Measurements from ENCODE around the gene LYPD6. TPM values are rescaled to one million over a fixed set of nuclear protein-coding genes. Genes with fewer than 3 reads are reported as not detected.
"Not testable (repeated sequence)": the region's sequence is repeated elsewhere in the genome, so short reads cannot be mapped to it uniquely, and the experiment has no call there.

Gene LYPD6, protein sequence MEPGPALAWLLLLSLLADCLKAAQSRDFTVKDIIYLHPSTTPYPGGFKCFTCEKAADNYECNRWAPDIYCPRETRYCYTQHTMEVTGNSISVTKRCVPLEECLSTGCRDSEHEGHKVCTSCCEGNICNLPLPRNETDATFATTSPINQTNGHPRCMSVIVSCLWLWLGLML
- total RNA-seq: not detected in 2 replicates

DNA sequence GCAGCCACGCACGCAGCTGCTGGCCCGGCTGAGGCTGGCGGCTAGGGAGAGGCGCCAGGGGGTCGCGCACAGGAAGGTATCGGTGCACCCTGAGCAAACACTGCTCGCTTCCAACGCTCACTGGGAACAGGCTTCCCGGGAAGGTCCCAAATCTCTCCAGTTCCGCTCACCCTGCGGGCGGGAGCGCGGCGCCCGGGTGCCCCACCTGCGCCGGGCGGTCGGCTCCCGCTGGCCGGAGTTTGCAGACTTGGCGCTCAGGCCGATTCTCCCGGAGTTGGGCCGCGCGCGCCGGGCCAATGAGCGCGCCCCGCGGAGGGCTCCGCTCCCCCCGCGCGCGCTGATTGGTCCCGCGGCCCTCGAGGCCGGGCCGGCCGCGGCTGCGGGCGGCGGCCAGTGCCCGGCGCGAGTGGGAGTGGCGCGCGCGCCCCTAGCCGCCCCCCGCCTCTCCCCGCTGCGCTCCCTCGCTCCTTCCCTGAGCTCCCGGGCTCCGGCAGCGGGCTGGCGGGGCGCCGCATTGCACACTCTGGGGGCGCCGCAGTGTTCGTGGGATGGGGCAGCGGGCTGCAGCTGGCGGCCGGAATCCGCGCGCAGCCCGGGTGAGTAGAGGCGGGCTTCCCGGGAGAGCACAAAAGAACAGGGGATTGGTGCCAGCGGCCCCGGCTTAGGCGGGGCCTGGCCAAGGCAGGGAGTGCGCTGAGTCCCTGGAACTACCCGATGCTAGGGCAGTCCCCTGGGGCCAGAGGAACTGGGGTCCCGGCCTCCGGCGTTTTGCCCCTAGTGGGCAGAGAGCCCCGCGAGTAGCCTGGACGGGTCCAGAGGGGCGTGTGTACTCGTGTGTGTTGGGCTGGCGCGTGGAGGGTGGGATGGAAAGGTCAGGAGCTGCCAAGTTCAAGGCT, at the start of gene LYPD6:
Gene LYPD6 (plus strand): TSS at position 461 of the 896 bp plus-strand sequence. CDS start 107,122 bp downstream, outside the sequence.
- intact Hi-C loops (cut with micrococcal nuclease): no loop called here

DNA sequence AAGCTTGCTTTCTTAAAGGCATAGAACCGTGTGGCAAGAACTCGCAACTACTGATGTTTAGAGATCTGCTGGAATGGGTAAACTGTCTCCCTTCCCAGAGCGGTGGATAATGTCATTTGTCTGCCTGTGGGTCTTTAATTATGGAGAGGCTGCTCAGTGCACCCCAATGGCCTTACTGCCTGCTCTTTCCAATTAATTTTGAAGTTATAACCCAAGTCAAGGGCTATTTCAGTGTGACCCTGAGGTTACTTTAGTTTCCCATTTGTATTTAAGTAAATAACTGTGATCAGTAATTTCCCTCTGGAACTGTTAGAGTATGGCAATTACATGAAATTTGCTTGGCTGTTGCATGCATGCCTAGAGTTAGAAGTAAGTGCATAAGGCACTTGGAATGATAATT, 48.9 kb upstream of the LYPD6 start:
- intact Hi-C loops (cut with micrococcal nuclease): no loop called here

DNA sequence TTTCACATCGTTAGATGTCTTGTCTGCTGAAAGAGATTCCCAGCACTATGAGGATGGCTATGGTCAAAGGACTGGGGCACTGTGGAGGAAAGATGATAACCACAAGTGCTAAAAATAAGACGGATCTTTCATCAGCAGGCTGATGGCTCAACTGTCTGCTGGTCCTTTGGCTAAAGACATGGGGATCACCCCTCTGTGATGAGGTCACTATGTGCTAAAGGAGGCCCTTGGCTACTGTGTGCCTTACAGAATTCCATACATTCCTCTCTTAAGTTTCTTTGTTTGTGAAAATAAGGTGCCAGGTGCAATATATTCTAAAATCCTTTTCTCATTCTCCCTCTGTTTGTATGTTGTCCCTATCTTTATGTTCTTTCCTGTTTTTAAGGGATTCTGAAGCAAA, 39.7 kb upstream of the LYPD6 start:
- intact Hi-C loops (cut with micrococcal nuclease): no loop called here

DNA sequence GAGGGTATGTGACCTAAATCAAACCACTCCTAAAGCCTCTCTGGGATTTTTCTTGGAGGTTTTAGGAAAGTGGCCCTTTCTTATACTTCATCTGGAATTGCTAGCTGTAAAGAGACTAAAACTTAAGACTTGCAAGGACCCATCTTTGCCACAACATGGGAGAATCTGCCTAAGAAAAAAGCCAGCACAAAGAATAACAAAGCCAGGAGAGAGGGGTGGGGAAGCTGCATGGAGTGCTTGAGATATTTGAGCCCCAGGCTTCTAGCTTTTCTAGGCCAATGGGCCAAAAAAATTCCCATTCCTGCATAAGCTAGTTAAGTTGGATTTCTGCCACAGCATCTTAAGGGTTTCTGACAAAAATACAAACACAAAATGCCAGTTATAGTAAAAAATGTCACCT, 38.5 kb upstream of the LYPD6 start:
- intact Hi-C loops (cut with micrococcal nuclease): no loop called here

DNA sequence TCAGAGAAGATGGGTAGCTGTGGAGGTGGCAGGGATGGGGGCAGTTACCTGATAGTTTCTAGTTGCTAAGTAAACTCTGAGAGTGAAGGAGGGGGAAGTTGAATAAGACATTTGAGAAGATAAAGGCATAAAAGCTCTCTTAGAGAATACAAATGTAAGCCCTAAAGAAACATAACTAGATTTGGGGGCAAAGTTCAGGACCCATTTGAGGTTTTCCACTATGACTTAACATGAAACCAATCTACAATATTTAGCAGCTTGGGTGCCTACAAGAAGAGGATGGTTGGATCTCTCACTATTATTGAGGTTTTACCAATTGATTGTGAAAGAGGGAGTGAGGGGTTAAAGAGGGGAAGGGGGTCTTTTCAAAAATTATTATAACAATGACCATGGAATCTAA, 34.4 kb upstream of the LYPD6 start:
- intact Hi-C loops (cut with micrococcal nuclease): no loop called here

DNA sequence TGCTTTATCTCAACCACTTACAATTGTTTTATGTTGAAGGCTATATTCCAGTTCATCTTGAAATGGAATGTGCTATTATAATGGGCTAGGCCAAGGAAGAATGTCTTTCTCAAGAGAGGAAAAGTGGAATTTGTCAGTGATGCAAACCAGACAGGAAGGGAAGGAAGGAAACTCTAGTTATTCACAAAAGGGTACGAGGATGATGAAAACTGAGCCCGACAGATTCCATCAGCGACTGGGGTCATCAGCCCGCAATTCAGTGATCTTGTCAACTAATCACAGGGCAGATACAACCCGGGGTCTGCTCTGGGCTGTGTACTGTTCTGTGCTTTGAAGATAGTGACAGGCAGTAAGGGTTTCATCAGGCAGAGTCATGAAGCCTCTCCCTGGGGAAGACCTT, 23.4 kb upstream of the LYPD6 start:
- intact Hi-C loops (cut with micrococcal nuclease): no loop called here

DNA sequence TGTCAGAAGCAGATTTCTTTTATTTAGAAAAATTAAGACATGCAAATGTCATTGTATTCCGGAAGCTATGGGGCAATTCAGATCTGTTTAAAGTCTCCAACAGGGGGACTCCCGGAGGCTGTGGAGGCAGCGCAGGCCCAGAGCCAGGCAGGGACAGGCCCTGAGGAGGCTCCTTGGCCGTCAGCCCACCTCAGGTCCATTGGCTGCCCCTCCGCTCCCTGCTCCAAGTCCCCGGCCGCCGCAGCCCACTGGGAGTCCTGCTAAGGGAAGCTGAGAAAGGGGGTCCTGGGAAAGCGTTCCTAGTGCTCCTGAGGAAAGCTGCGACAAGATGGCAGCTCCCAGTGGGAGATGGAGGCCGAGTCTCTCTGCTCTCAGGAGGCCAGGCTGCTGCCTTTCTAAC, 20.0 kb upstream of the LYPD6 start:
- intact Hi-C loops (cut with micrococcal nuclease): no loop called here

DNA sequence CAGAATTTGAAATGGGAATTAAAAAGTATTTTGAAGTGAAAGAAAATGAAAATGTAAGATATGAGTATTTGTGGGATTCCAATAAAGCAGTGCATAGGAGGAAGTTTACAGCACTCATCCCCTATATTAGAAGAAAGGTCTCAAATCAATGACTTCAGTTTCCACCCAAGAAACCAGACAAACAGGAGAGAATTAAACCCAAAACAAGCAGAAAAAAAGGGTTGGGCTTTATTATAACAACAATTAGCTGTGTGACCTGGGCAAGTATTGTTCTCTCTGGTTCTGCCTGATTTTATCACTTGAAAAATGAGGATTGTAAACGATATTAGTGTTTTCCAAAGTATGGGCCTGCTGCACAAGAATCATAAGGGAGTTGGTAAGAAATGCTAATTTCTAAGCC, 18.3 kb upstream of the LYPD6 start:
- intact Hi-C loops (cut with micrococcal nuclease): no loop called here

DNA sequence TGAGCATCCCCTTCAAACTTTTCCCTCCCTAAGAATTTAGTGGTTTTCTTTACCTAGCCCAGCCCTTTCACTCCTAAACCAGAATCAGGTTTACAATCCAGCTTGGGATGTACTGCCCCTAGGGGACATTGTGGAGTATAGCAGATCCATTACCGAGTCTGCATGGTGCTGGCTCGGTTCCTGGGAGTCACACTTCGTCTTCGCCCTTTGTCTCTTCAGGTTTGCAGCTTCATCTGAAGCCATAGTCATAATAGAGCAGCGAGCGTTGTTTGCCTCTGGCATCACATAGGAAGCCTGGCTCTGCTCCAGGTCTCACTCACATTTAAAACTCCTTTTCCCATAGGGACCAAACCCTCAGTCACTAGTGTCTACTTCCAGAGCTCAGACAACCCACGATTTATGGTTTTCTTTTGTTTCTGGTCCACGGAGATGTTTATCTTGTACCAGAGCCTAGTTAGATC, 16.8 kb upstream of the LYPD6 start:
- intact Hi-C loops (cut with micrococcal nuclease): loop anchor here (1.0 kb wide), 1 partner anchor 296 kb away; no protein-coding TSS in a partner anchor

DNA sequence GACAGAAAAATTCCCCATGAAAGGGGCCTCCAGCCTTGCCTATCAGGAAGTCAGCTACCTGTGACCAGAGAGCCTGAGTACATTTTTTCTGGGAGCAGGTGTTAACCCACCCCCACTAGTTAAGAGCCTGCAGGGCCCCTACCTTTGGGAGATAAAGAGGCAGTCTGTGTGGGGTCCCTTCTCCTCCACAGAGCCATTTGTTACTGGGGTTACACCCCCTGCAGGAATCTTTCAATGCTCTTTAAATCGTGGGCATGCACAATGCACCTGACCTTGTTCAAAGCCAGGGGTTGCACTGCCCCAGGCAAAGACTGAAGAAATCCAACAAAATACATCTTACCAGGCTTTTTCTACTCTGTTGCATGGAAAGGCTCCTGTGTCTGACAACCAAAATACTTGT, 15.7 kb upstream of the LYPD6 start:
- intact Hi-C loops (cut with micrococcal nuclease): loop anchor here (2.0 kb wide), 1 partner anchor 246 kb away; no protein-coding TSS in a partner anchor

DNA sequence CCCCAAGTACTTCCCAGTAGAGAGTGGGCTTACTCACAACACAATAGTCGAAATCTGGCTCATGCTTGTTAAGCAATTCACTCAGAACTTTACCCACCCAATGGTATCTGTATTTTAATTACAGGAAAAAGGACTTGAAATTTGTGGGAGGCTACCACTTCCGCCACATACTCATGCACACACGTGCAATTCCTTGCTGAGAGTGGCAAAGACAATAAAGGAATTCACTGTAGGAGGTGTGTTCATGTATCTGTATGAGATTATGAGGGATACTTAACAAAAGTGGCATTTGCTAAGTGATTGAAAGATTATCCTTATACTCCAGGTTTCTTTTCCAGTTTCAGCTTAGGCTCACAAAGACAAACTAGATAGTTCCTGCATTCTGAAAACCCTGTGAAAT, 14.9 kb upstream of the LYPD6 start:
- intact Hi-C loops (cut with micrococcal nuclease): loop anchor here (2.0 kb wide), 1 partner anchor 245 kb away; no protein-coding TSS in a partner anchor

DNA sequence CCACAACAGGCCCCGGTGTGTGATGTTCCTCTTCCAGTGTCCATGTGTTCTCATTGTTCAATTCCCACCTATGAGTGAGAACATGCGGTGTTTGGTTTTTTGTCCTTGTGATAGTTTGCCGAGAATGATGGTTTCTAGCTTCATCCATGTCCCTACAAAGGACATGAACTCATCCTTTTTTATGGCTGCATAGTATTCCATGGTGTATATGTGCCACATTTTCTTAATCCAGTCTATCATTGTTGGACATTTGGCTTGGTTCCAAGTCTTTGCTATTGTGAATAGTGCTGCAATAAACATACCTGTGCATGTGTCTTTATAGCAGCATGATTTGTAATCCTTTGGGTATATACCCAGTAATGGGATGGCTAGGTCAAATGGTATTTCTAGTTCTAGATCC, 11.8 kb upstream of the LYPD6 start:
- intact Hi-C loops (cut with micrococcal nuclease): not testable (repeated sequence)

DNA sequence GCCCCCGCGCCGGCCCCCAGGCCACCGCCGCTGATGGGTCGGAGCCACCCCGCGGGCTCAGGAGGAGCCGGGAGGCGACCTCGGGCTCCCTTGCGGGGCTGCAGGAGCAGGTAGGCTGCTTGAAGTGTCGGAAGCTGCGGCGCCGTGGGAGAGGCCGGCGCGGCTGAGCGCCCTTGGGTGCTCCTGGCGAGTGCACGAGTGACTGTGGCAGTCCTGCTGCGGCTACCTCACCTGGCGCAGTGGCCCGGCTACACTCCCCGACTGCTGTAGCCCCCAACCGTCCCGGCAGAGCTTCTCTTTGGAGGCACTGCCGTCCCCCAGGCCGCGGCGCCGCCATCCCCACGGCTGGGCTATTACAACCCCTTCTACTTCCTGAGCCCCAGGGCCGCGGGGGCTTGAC, 10.0 kb upstream of the LYPD6 start:
- intact Hi-C loops (cut with micrococcal nuclease): no loop called here

DNA sequence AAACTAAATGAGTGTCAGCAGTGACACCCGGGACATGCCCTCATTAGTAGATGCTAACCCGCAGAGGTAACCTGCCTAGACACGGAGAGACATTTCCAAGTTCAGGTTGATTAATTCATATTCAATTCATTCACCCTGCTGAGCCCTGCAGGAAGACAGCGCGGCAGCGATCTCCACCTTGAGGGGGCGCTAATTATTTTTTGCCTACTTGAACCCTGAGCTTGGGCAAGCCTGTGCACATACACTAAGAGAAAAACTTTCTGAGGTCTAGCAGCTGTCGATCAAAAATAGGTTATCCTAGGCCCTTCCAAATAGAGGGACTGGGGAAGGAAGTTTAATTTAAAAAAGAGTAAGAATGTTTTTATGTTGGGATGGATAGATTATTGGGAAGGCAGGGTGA, 1.3 kb upstream of the LYPD6 start:
- intact Hi-C loops (cut with micrococcal nuclease): no loop called here

DNA sequence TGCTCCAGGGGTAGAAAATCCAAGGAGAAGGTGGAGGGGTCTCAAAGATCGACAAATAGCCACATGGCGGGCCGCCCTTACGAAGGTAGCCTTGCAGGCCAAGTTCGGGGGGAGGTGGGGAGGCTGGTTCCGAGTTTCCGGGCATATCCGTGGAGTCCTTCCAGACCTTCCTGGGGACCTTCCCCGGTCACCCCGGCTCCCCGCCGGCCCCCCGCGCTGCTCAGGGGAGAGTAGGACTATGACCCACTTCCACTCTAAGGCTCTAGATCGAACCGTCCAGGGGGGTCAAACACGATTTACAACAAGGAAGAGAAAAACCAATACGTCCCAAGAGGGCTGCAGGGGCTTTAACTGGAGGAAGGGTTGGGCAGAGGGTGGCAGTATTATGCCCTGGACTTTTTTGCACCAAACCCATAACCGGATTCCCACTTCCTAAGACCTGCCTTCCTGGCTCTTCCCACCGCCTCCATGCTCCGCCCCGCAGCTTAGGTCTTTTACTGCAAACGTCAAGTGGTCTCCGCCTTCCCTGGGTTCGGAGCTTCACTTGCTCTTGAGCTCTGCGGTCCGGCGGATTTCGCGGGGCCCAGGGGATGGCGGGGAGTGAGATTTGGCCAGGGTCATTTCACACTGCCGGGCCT, 779 bp upstream of the LYPD6 start:
- intact Hi-C loops (cut with micrococcal nuclease): no loop called here

DNA sequence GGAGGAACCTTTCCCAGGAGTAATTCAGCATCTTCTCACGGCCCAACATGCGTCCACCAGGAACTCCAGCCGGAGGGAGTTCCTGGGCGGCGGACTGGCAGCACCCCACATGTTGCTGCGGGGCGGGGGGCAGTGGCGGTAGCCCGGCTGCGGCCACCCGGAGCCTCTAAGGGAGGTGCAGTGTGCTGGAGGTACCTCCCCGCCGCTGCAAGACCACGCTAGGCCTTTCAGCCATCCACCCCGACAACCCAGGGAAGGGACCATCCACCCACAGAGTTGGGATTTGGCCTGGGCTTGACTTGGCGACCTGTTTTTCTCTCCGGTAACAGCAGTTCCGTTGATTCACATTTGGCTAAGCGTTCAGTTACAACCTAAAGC, 625 bp downstream of the LYPD6 start:
- intact Hi-C loops (cut with micrococcal nuclease): no loop called here

DNA sequence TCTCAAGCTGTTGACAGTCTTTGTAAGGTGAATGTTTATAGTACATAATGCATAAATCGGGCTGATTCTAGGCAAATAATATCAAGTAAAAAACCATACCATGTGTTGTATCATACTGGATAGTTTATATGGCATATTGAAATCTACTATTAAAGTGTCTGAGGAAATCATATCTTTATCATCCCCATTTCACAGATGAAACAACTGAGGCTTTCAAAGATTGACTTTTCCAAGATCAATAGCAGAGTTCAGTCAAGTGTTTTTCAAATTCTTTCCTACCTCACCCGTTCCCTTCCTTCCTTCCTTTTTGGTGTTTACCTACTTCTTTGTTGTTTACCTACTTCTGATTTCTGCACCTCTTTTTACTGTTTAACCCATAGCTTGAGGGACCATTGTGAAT, 2.0 kb downstream of the LYPD6 start:
- intact Hi-C loops (cut with micrococcal nuclease): no loop called here

DNA sequence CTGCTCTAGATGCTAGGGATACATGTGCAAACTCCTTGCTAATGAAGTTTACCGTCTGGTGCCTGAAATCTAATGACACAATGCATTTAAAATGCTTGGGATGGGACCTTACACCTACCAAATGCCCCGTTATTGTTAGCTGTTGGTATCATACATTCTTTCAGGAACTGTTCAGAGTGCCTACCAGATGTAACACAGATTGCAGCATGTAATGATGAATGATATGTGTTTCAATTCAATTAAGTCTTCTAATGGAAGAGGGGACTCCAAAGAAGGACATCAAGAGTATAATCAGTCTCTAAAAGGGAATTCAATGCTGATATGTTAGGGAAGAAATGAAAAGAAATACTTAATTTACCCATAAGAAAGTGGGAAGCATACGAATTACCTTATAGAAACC, 3.2 kb downstream of the LYPD6 start:
- intact Hi-C loops (cut with micrococcal nuclease): no loop called here

DNA sequence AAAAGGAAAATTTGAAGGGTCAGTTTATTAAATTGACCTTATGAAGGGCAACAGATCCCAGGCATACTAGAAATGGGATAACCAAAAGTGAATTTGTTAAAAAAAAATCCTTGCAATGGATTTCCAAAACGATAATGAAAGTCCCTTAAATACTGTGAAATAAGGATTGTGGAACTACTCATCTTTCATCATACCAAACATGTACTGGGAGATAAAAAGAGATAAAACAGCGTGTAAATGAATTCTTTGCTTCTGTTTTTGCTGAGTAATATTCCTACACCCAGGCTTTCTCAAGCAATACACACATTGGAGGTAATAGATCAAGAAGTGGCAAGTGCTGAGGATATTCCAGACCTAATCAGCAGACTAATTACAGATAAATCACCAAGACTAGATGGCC, 3.8 kb downstream of the LYPD6 start:
- intact Hi-C loops (cut with micrococcal nuclease): no loop called here

DNA sequence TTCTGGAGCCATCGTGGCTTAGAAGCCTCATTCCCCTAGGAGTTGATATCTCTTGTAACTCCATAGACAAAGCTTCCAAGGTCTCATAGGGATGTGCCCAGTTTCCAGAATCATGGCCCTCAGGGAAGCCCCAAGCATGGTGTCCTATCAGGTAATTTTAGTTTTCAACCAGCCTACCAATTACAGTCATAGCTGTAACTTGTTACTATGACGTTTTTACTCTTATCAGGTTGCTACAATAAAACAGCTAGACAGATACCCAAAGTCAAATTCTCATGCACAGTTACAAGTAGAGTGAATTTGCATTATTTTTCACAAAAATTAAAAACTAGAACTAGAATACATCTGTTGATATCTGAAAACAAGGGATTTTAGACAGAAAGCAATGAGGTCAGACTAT, 8.9 kb downstream of the LYPD6 start:
- intact Hi-C loops (cut with micrococcal nuclease): no loop called here

DNA sequence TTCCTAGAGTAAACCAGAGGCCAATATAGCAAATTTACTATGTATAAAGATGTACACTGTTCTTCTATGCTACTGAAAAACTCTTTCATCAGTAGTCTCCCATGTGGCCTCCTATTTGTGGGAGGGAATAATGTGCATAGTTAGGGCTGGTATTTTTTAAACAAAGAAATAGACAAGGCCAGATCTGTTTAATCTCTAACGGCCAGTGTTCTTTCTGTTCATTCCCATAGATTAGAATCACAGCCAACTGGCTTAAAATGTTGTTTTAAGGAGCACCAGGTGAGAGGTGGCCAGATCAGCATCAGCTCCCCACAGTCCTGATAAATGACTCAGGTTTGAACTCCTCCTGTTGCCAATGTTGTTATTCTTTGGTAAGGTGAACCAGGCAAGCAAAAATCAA, 12.1 kb downstream of the LYPD6 start:
- intact Hi-C loops (cut with micrococcal nuclease): no loop called here

DNA sequence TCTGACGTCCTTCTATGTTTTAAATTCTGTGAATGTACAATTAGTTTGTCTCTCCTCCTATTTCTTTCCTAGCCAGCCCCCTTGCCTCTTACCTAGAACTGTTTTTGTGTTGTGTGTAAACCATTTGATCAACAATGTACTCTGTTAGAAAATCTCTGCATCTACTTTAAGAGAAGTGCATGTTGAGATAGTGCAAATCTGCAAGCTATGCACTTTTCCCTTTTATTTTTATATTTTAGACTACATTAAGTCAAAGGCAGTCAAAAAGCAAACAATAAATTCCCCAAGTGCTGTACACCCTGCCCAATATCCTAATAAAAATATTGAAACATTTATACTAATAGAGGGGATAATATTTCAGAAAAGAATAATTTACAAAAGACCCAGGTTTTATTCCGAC, 13.7 kb downstream of the LYPD6 start:
- intact Hi-C loops (cut with micrococcal nuclease): no loop called here
